H1 (cell line): ENCODE results near the gene GDI2. TPM values are rescaled to one million over a fixed set of nuclear protein-coding genes. Genes with fewer than 3 reads are reported as not detected.

Source experiments
- CTCF ChIA-PET: fragments of 300-600 bp; sonication (Branson Sonifier 250); formaldehyde crosslinking; loops from one replicate; lab custom pipeline; 2021; ENCODE audit not compliant: partially characterized antibody; lab: Charles Lee
- POLR2A ChIA-PET: fragments of 300-600 bp; sonication (Branson Sonifier 250); formaldehyde crosslinking; loops from one replicate; lab custom pipeline; 2021; ENCODE audit warnings: inconsistent platforms; ENCODE audit not compliant: partially characterized antibody; lab: Charles Lee
- DNase-seq, 2 experiments: peaks; one replicate each; pipeline versions ENCODE4 v3.0.0 to v3.0.0-alpha.2; 2010 to 2022; ENCODE audit warnings: low spot score in 2 of 2, low read depth in 1 of 2, mixed read lengths in 1 of 2
- FAIRE-seq: peaks from 2 replicates; lab custom pipeline; 2011; peaks lifted over from hg19 to GRCh38; lab: Jason Lieb, UNC
- H2AFZ ChIP-seq: 2 replicates; pipeline ENCODE4 v1.8.1; 2012; ENCODE audit warnings: low read length, inconsistent platforms
- H2AK5ac ChIP-seq: 2 replicates; pipeline ENCODE4 v1.6.1; 2013; ENCODE audit warnings: low read depth, low read length
- H2BK120ac ChIP-seq: replicated peaks from 2 replicates; pipeline ENCODE3; 2013; ENCODE audit warnings: low read depth, low read length, inconsistent platforms
- H2BK12ac ChIP-seq: 2 replicates; pipeline ENCODE4 v1.6.1; 2013; ENCODE audit warnings: low read depth, low read length
- H2BK15ac ChIP-seq: 2 replicates; pipeline ENCODE4 v1.6.1; 2013; ENCODE audit warnings: low read length
- H2BK20ac ChIP-seq: 2 replicates; pipeline ENCODE4 v1.6.1; 2013; ENCODE audit warnings: low read length
- H2BK5ac ChIP-seq: 2 replicates; pipeline ENCODE4 v1.6.1; 2013; ENCODE audit warnings: low read depth, low read length
- H3K14ac ChIP-seq: 2 replicates; pipeline ENCODE4 v1.6.1; 2013; ENCODE audit warnings: inconsistent platforms; ENCODE audit not compliant: insufficient read length
- H3K18ac ChIP-seq: 2 replicates; pipeline ENCODE4 v1.6.1; 2013; ENCODE audit warnings: low read length; ENCODE audit errors: extremely low read depth
- H3K23ac ChIP-seq: 2 replicates; pipeline ENCODE4 v1.6.1; 2013; ENCODE audit warnings: inconsistent platforms; ENCODE audit not compliant: insufficient read length
- H3K23me2 ChIP-seq: 2 replicates; pipeline ENCODE4 v1.6.1; 2013; ENCODE audit warnings: low read depth, low read length
- H3K27ac ChIP-seq: 2 replicates; pipeline ENCODE4 v1.6.1; 2011; ENCODE audit warnings: low read depth, low read length, inconsistent platforms
- H3K27me3 ChIP-seq, 4 experiments: replicated peaks in 1 of 4; 1 replicate in 1 of 4; 2 replicates in 3 of 4; pipeline versions ENCODE4 v1.6.1 to v1.8.1; 2011 to 2013; ENCODE audit warnings: low read length in 3 of 4, mild to moderate bottlenecking in 3 of 4, inconsistent platforms in 2 of 4, mixed read lengths in 2 of 4, moderate library complexity in 1 of 4; ENCODE audit not compliant: control insufficient read depth in 3 of 4, insufficient read depth in 3 of 4; ENCODE audit errors: extremely low read depth in 1 of 4
- H3K36me3 ChIP-seq, 4 experiments: 2 replicates each; pipeline versions ENCODE4 v1.6.1 to v1.8.1; 2011 to 2013; ENCODE audit warnings: mild to moderate bottlenecking in 4 of 4, low read length in 3 of 4, moderate library complexity in 2 of 4, control low read depth in 1 of 4, inconsistent platforms in 1 of 4; ENCODE audit not compliant: insufficient read depth in 4 of 4, control insufficient read depth in 2 of 4
- H3K4ac ChIP-seq: replicated peaks from 2 replicates; pipeline ENCODE3; 2013; ENCODE audit warnings: low read length, low read depth, mixed read lengths, inconsistent platforms; ENCODE audit not compliant: insufficient read length
- H3K4me1 ChIP-seq, 4 experiments: replicated peaks in 1 of 4; 1 replicate in 1 of 4; 2 replicates in 3 of 4; pipeline versions ENCODE4 v1.6.1 to v1.8.1; 2011 to 2013; ENCODE audit warnings: low read length in 3 of 4, inconsistent platforms in 2 of 4, mixed read lengths in 1 of 4; ENCODE audit not compliant: insufficient read depth in 4 of 4, control insufficient read depth in 3 of 4
- H3K4me2 ChIP-seq, 2 experiments: 2 replicates each; pipeline versions ENCODE4 v1.6.1 to v1.8.1; 2011 to 2013; ENCODE audit warnings: low read depth in 2 of 2, low read length in 2 of 2, control low read depth in 1 of 2, inconsistent platforms in 1 of 2, mild to moderate bottlenecking in 1 of 2; ENCODE audit not compliant: insufficient read depth in 1 of 2
- H3K4me3 ChIP-seq, 4 experiments: fragments of 200-600, 300-600 bp in 1 of 4; sonication (generic), shearing (Covaris generic), sonication (Bioruptor Twin) in 1 of 4; 2 replicates each; pipeline versions ENCODE4 v1.5.1 to v1.8.1; 2011 to 2016; ENCODE audit warnings: low read length in 4 of 4, low read depth in 3 of 4, control low read depth in 2 of 4, inconsistent platforms in 2 of 4, mild to moderate bottlenecking in 2 of 4, mixed read lengths in 1 of 4, moderate library complexity in 1 of 4; ENCODE audit not compliant: insufficient read depth in 2 of 4; ENCODE audit errors: extremely low read depth in 1 of 4
- H3K56ac ChIP-seq: replicated peaks from 2 replicates; pipeline ENCODE3; 2013; ENCODE audit warnings: low read depth, mild to moderate bottlenecking, mixed read lengths, low read length, inconsistent platforms; ENCODE audit not compliant: insufficient read length
- H3K79me1 ChIP-seq: 2 replicates; pipeline ENCODE4 v1.6.1; 2013; ENCODE audit warnings: low read depth, low read length, control low read depth
- H3K79me2 ChIP-seq, 2 experiments: 2 replicates each; pipeline versions ENCODE4 v1.6.1 to v1.8.1; 2012 to 2013; ENCODE audit warnings: low read length in 2 of 2, mild to moderate bottlenecking in 2 of 2, inconsistent platforms in 1 of 2; ENCODE audit not compliant: insufficient read depth in 2 of 2, control insufficient read depth in 1 of 2
- H3K9ac ChIP-seq, 4 experiments: replicated peaks in 1 of 4; 1 replicate in 1 of 4; 2 replicates in 3 of 4; pipeline versions ENCODE4 v1.6.1 to v1.8.1; 2011 to 2013; ENCODE audit warnings: low read depth in 3 of 4, low read length in 3 of 4, control low read depth in 2 of 4, mild to moderate bottlenecking in 2 of 4, moderate library complexity in 2 of 4, inconsistent platforms in 1 of 4; ENCODE audit errors: extremely low read depth in 1 of 4
- H3K9me3 ChIP-seq, 2 experiments: 2 replicates each; pipeline versions ENCODE4 v1.6.1 to v1.8.1; 2012 to 2013; ENCODE audit warnings: mild to moderate bottlenecking in 2 of 2, moderate library complexity in 2 of 2, control low read depth in 1 of 2, inconsistent platforms in 1 of 2, low read depth in 1 of 2, low read length in 1 of 2, mixed read lengths in 1 of 2; ENCODE audit not compliant: insufficient read depth in 2 of 2
- H4K20me1 ChIP-seq, 2 experiments: replicated peaks in 1 of 2; 2 replicates each; pipeline versions ENCODE3 to v1.8.1; 2011 to 2013; ENCODE audit warnings: inconsistent platforms in 2 of 2, low read length in 2 of 2, mild to moderate bottlenecking in 1 of 2; ENCODE audit not compliant: insufficient read depth in 2 of 2, control insufficient read depth in 1 of 2
- H4K5ac ChIP-seq: 2 replicates; pipeline ENCODE4 v1.6.1; 2013; ENCODE audit warnings: low read length, low read depth, mixed read lengths, inconsistent platforms; ENCODE audit not compliant: insufficient read length
- H4K8ac ChIP-seq: 2 replicates; pipeline ENCODE4 v1.8.0; 2013; ENCODE audit warnings: mild to moderate bottlenecking, moderate library complexity, low read length, inconsistent platforms; ENCODE audit not compliant: insufficient read depth; ENCODE audit errors: extremely low read depth
- H4K91ac ChIP-seq: replicated peaks from 2 replicates; pipeline ENCODE3; 2013; ENCODE audit warnings: low read length, mixed read lengths, inconsistent platforms; ENCODE audit not compliant: insufficient read length
- ATF2 ChIP-seq: IDR thresholded peaks from 2 replicates; pipeline ENCODE4 v1.6.1; 2012; ENCODE audit warnings: low read length, inconsistent platforms
- CBX5 ChIP-seq: fragments of 300-800, 300-1000 bp; sonication (generic); IDR thresholded peaks from 2 replicates; pipeline ENCODE4 v1.7.1; 2016; ENCODE audit warnings: antibody characterized with exemption, low read length, low read depth
- EP300 ChIP-seq, 2 experiments: IDR thresholded peaks; 1 replicate in 1 of 2; 2 replicates in 1 of 2; pipeline ENCODE4 v1.6.1; 2011 to 2012; ENCODE audit warnings: low read depth in 2 of 2, low read length in 2 of 2, mild to moderate bottlenecking in 2 of 2, borderline replicate concordance in 1 of 2, inconsistent platforms in 1 of 2, moderate library complexity in 1 of 2
- ZNF274 ChIP-seq: IDR thresholded peaks from 2 replicates; pipeline ENCODE4 v1.7.0; 2012; ENCODE audit warnings: low read length, borderline replicate concordance; ENCODE audit errors: extremely low read depth
- WGBS, 2 experiments: shearing (Covaris generic) in 1 of 2; methylation state at CpG; one replicate each; pipeline versions ENCODE4 v1.1.6 to v1.1.7; 2013 to 2015; ENCODE audit warnings: low lambda C conversion rate in 2 of 2, mixed read lengths in 2 of 2, inconsistent platforms in 1 of 2, low coverage in 1 of 2, missing lambda C conversion rate in 1 of 2; ENCODE audit not compliant: insufficient replicate concordance in 2 of 2, insufficient coverage in 1 of 2, insufficient read length in 1 of 2; ENCODE audit errors: extremely low coverage in 1 of 2, missing lambda C conversion rate in 1 of 2; 5-methylcytosine and 5-hydroxymethylcytosine counted together
- polyA plus RNA-seq, 7 experiments: library from polyadenylated mRNA; depleted of rRNA in 3 of 7; stranded (reverse) in 5 of 7; unstranded in 2 of 7; fragments of >200 nt in 5 of 7; fragments of 200-250 nt in 2 of 7; gene quantifications; 1 replicate in 5 of 7; 2 replicates in 1 of 7; 4 replicates in 1 of 7; pipeline versions ENCODE4 v1.2.1 to v1.2.3, GENCODE V29; 2011 to 2013; ENCODE audit warnings: missing spikeins in 2 of 7, mixed read lengths in 2 of 7
- total RNA-seq: library from RNA; stranded (reverse); fragmentation: NEBNext Ultra II Directional; extraction: Animal tissue kit (Norgen Biotek cat#: 25700); gene quantifications from 2 replicates; pipeline ENCODE4 v1.2.1, GENCODE V29; 2021

Gene GDI2
- total and polyA plus RNA-seq, 2 of the 8 experiments (the other 6 are each of a cell fraction or from before 2014, with no cell fraction given), result 168 to 385 TPM

- Histone ChIP-seq H3K23ac (no peak overlapping the region), H3K4ac (no peak overlapping the region), H2BK5ac (no peak overlapping the region), H3K27me3 (no peaks in the 10 kb centered on the region), H2BK20ac (no peak overlapping the region), H2AK5ac (no peak overlapping the region), H2AFZ (no peak overlapping the region), H3K4me3 (no peak overlapping the region), H3K23me2 (no peaks in the 10 kb centered on the region), H3K4me1 (no peaks in the 10 kb centered on the region), H4K8ac (no peak overlapping the region), H4K20me1 (peaks cover 1 to 2% of the 10 kb centered on the region in 2 experiments), H4K5ac (no peak overlapping the region), H3K79me2 (no peaks in the 10 kb centered on the region), H3K4me2 (no peak overlapping the region), H2BK120ac (no peak overlapping the region), H3K9ac (no peak overlapping the region), H3K36me3 (peaks cover 22 to 85% (median 71%) of the 10 kb centered on the region in 4 experiments), H3K14ac (no peak overlapping the region), H3K18ac (no peak overlapping the region), H3K9me3 (no peaks in the 10 kb centered on the region), H2BK12ac (no peak overlapping the region), H4K91ac (no peak overlapping the region), H2BK15ac (no peak overlapping the region), H3K56ac (no peak overlapping the region), H3K27ac (no peak overlapping the region), H3K79me1 (no peaks in the 10 kb centered on the region)
- ChIA-PET CTCF (interaction anchor here (0.5 to 1.6 kb wide), 4 partner anchors 17 to 1151 kb away, joined by 3 to 7 read pairs (median 3); no protein-coding TSS in a partner anchor), POLR2A (interaction anchor here (0.6 to 3.5 kb wide), 3 partner anchors 10 to 153 kb away, joined by 3 to 14 read pairs (median 4); no protein-coding TSS in a partner anchor)
- no peak for TF ChIP-seq EP300 (IDR thresholded peaks at IDR 0.05; ENCODE audit: borderline replicate concordance in 1 of 2, low read depth in 2 of 2, low read length in 2 of 2)
- no peak for TF ChIP-seq ATF2
- TF ChIP-seq CBX5, result no peak
- no peak for TF ChIP-seq ZNF274
- DNase-seq (no peak), FAIRE-seq (no peak)
- 86% methylated on average over 1 of the region's 1 CpG; no CpG with 5 or more reads in 1 of the 2 experiments for WGBS, 2 experiments
Observed at GRCh38 chr10:5762531-5762930, 50.7 kb downstream of the GDI2 start.
